Measurements from ENCODE around the gene RAVER1.

GRCh38 chr19:10268071-10268470 is 65.3 kb downstream of the RAVER1 start:
- TF ChIP-seq CTCF (IDR thresholded peaks at IDR 0.05; ENCODE audit: low read depth, low read length) (no peak), POLR2A (IDR thresholded peaks at IDR 0.05; ENCODE audit: extremely low read depth, insufficient read length) (no peak), MAX (IDR thresholded peaks at IDR 0.05; ENCODE audit: low read depth, low read length) (no peak)

Measured in NB4 (cell line).